Measurements from ENCODE around the gene CFAP70.

Gene CFAP70

DNA sequence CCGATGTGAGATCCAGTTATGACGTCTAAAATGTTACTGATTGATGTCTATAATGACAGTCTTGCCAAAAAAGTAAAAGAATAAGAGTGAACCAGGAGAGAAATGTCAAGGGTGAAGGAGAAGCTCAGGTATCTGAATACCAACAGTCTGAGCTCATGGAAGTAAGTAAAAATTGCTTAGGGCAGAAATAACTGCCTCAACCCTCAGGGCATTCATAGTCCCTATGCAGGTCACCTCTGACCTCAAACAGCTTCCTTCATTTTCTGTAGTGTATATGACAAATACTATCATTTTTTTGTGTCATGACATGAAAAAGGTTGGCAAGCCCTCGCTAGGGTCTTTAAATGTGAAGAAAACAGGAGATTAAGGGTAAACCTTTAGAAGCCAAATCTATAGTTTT lies 65.2 kb downstream of the CFAP70 start:
- no peak overlapping the region for H3K4me3 ChIP-seq (replicated peaks in 1 of 2; ENCODE audit: low read depth in 2 of 2, low read length in 2 of 2)
- no peak for DNase-seq (ENCODE audit: low read depth in 2 of 2)
- TF ChIP-seq, protein P1, sequence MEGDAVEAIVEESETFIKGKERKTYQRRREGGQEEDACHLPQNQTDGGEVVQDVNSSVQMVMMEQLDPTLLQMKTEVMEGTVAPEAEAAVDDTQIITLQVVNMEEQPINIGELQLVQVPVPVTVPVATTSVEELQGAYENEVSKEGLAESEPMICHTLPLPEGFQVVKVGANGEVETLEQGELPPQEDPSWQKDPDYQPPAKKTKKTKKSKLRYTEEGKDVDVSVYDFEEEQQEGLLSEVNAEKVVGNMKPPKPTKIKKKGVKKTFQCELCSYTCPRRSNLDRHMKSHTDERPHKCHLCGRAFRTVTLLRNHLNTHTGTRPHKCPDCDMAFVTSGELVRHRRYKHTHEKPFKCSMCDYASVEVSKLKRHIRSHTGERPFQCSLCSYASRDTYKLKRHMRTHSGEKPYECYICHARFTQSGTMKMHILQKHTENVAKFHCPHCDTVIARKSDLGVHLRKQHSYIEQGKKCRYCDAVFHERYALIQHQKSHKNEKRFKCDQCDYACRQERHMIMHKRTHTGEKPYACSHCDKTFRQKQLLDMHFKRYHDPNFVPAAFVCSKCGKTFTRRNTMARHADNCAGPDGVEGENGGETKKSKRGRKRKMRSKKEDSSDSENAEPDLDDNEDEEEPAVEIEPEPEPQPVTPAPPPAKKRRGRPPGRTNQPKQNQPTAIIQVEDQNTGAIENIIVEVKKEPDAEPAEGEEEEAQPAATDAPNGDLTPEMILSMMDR (IDR thresholded peaks at IDR 0.05; ENCODE audit: low read depth, low read length): no peak

DNA sequence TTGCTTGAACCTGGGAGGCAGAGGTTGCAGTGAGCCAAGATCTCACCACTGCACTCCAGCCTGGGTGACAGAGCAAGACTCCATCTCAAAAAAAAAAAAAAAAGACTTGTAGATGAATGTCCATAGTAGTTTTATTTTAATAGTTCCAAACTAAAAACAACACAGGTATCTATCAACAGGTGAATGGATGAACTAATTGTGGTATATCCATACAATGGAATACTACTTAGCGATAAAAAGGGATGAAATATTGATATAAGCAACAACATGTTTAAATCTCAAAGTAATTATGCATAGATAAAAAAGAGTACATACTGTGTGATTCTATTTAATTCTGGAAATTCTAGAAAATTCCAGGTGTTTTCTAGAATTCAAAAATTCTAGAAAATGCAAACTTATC lies 68.7 kb downstream of the CFAP70 start:
- TF ChIP-seq, protein P1 (IDR thresholded peaks at IDR 0.05; ENCODE audit: low read depth, low read length): no peak
- DNase-seq (ENCODE audit: low read depth in 2 of 2): no peak
- no peak overlapping the region for H3K4me3 ChIP-seq (replicated peaks in 1 of 2; ENCODE audit: low read depth in 2 of 2, low read length in 2 of 2)

DNA sequence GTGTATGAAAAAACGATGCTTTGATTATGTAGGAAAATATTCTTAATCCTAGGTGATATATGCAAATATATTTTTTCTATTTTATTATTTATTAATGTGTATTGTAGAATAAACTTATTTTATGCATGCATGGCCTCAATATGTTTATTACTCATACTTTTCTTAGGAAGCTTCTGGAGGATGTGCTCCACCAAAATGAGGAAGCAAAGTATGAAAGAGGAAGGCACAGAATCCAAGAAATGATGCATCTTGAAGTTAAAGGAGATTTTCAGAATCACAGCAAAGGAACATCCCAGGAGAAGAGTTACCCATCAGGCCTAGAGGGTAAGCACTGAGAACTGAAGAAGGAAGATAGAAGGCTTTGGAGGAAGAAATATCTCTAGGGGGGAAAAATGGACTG lies 71.2 kb downstream of the CFAP70 start:
- DNase-seq (ENCODE audit: low read depth in 2 of 2): no peak
- no peak overlapping the region for H3K4me3 ChIP-seq (replicated peaks in 1 of 2; ENCODE audit: low read depth in 2 of 2, low read length in 2 of 2)
- TF ChIP-seq, protein P1 (IDR thresholded peaks at IDR 0.05; ENCODE audit: low read depth, low read length): no peak

DNA sequence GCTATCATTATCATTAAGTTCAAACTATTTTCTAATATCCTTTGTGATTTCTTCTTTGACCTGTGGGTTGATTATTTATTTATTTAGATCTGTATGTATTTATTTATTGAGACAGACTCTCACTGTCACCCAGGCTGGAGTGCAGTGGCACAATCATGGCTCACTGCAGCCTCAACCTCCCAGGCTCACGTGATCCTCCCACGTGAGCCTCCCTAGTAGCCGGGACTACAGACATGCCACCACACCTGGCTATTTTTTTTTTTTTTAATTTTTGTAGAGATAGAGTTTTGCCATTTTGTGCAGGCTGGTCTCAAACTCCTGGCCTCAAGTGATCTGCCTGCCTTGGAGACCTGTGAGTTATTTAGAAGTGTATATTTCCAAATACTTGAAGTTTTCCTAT lies 77.6 kb downstream of the CFAP70 start:
- DNase-seq (ENCODE audit: low read depth in 2 of 2): no peak
- TF ChIP-seq, protein P1 (IDR thresholded peaks at IDR 0.05; ENCODE audit: low read depth, low read length): no peak

DNA sequence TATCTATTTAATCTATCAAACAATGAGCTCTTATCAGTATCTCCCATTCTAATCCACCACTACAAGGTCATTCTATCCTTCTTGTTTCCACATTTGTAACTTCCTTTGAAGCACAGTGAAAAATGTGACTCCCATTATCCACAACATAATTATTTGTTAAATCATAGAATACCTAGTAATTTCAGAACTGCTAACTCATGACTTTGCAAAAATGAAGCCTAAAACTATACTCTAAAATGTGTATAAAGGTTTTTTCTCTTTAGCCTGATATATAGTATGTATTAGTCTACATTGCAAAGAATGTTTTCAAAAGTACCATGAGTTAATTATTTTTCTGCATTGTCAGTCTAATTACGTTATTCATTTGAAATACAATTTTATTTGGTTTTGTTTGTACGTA lies 94.2 kb downstream of the CFAP70 start:
- no peak for DNase-seq (ENCODE audit: low read depth in 2 of 2)
- TF ChIP-seq, protein P1 (IDR thresholded peaks at IDR 0.05; ENCODE audit: low read depth, low read length): no peak
- no peak overlapping the region for H3K4me3 ChIP-seq (replicated peaks in 1 of 2; ENCODE audit: low read depth in 2 of 2, low read length in 2 of 2)

More for the DNA sequence above, 77.6 kb downstream of the CFAP70 start:
- no peak overlapping the region for H3K4me3 ChIP-seq (replicated peaks in 1 of 2; ENCODE audit: low read depth in 2 of 2, low read length in 2 of 2)

DNA sequence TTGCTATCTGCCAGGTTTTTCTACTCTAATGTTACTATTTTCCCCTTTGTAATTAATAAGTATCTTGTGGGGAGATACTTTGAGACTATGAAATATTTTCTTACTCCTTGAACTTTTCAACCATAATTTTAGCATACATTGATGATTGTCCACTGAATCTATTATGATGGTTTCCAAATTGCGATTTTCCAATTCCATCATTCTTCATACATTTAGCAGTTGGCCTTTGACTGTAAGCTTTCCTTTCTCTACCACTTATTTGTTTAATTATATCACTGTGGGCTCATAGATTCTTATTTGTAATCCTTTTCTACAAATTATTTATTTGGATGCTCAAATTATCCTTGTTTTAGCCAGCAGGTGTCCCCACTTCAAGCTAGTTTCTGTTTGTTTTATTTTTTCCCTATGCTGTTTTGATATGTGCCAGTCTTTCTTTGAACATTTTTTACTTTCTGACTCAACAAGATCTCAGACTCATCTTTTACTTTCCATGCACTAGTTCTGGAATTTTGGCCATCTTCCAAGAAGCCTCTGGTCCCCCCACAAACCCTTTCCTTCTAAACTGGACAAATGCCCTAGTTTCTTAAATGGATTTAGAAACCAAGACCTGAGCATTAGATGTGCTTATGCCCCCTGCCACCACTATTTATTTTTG lies 94.8 kb downstream of the CFAP70 start:
- TF ChIP-seq, protein P1 (IDR thresholded peaks at IDR 0.05; ENCODE audit: low read depth, low read length): peak; percentile 52
- H3K4me3 ChIP-seq (replicated peaks in 1 of 2; ENCODE audit: low read depth in 2 of 2, low read length in 2 of 2): no peak overlapping the region
- peak; percentile 43 to 57 for DNase-seq (ENCODE audit: low read depth in 2 of 2)
